HG03066 (cell line): ENCODE results near the gene PASK.

Source experiments
- ATAC-seq: cut with Tn5 transposase; IDR thresholded peaks from one replicate; pipeline ENCODE4 v1.9.1; 2021; ENCODE audit warnings: low read depth; ENCODE audit not compliant: unreplicated experiment

Gene PASK

GRCh38 chr2:241088376-241088775 lies 60.9 kb downstream of the PASK start:
- peak; percentile 63 for ATAC-seq

- peak; percentile 71 for ATAC-seq
These were observed 61.6 kb downstream of the PASK start for GRCh38 chr2:241087420-241088268.

GRCh38 chr2:241084856-241085444 lies 64.3 kb downstream of the PASK start:
- no peak for ATAC-seq

GRCh38 chr2:241083091-241083415 lies 66.2 kb downstream of the PASK start:
- no peak for ATAC-seq

- ATAC-seq: no peak
These were observed 66.8 kb downstream of the PASK start for GRCh38 chr2:241082341-241083090.

- ATAC-seq: no peak
These were observed 67.5 kb downstream of the PASK start for GRCh38 chr2:241081643-241082340.

- ATAC-seq: no peak
These were observed 68.1 kb downstream of the PASK start for GRCh38 chr2:241081190-241081642.

- ATAC-seq: no peak
These were observed 68.7 kb downstream of the PASK start for GRCh38 chr2:241080405-241081189.

- ATAC-seq: no peak
These were observed 74.3 kb downstream of the PASK start for GRCh38 chr2:241074901-241075540.

- no peak for ATAC-seq
These were observed 75.0 kb downstream of the PASK start for GRCh38 chr2:241074065-241074818.

GRCh38 chr2:241073166-241074064 lies 75.9 kb downstream of the PASK start:
- ATAC-seq: no peak

- no peak for ATAC-seq
These were observed 76.6 kb downstream of the PASK start for GRCh38 chr2:241072553-241073165.

- no peak for ATAC-seq
These were observed 77.1 kb downstream of the PASK start for GRCh38 chr2:241072151-241072550.

- no peak for ATAC-seq
These were observed 77.6 kb downstream of the PASK start for GRCh38 chr2:241071677-241072111.

GRCh38 chr2:241070811-241071676 lies 78.2 kb downstream of the PASK start:
- no peak for ATAC-seq

GRCh38 chr2:241070361-241070760 lies 78.9 kb downstream of the PASK start:
- no peak for ATAC-seq
